Keratinocyte (primary cell): ENCODE measurements around the gene PHIP. TPM values are rescaled to one million over a fixed set of nuclear protein-coding genes. Genes with fewer than 3 reads are reported as not detected.

ENCODE experiments used
- DNase-seq: peaks from one replicate; pipeline ENCODE4 v3.0.0-alpha.2; 2011; ENCODE audit warnings: low read depth, missing footprints, low spot score
- FAIRE-seq: peaks from 2 replicates; lab custom pipeline; 2011; peaks lifted over from hg19 to GRCh38; lab: Jason Lieb, UNC
- H2AFZ ChIP-seq: 2 replicates; pipeline ENCODE4 v1.6.0; 2012; ENCODE audit warnings: low read length, control low read depth, inconsistent platforms; ENCODE audit not compliant: control insufficient read depth
- H3K27ac ChIP-seq: 2 replicates; pipeline ENCODE4 v1.5.1; 2011; ENCODE audit warnings: low read length; ENCODE audit not compliant: control insufficient read depth, insufficient read depth
- H3K27me3 ChIP-seq: 3 replicates; pipeline ENCODE4 v1.6.0; 2011; ENCODE audit warnings: low read length; ENCODE audit not compliant: control insufficient read depth, insufficient read depth; ENCODE audit errors: extremely low read depth
- H3K36me3 ChIP-seq, 2 experiments: 2 replicates in 1 of 2; 3 replicates in 1 of 2; pipeline ENCODE4 v1.5.1; 2011; ENCODE audit warnings: low read length in 2 of 2, mild to moderate bottlenecking in 1 of 2; ENCODE audit not compliant: control insufficient read depth in 2 of 2, insufficient read depth in 2 of 2; ENCODE audit errors: extremely low read depth in 1 of 2
- H3K4me1 ChIP-seq: 3 replicates; pipeline ENCODE4 v1.5.1; 2011; ENCODE audit warnings: low read length; ENCODE audit not compliant: control insufficient read depth, insufficient read depth; ENCODE audit errors: extremely low read depth
- H3K4me2 ChIP-seq: 3 replicates; pipeline ENCODE4 v1.6.0; 2011; ENCODE audit warnings: low read depth, low read length; ENCODE audit not compliant: control insufficient read depth, insufficient read depth; ENCODE audit errors: extremely low read depth
- H3K4me3 ChIP-seq, 3 experiments: fragments of 200-600 bp in 1 of 3; sonication (generic) in 1 of 3; 2 replicates in 2 of 3; 3 replicates in 1 of 3; pipeline ENCODE4 v1.5.1; 2011 to 2016; ENCODE audit warnings: low read length in 3 of 3, mild to moderate bottlenecking in 3 of 3, control low read depth in 2 of 3, inconsistent platforms in 1 of 3, low read depth in 1 of 3, mixed read lengths in 1 of 3, mixed run types in 1 of 3, moderate library complexity in 1 of 3; ENCODE audit not compliant: control insufficient read depth in 2 of 3, insufficient read depth in 2 of 3; ENCODE audit errors: extremely low read depth in 1 of 3
- H3K79me2 ChIP-seq: 2 replicates; pipeline ENCODE4 v1.6.0; 2012; ENCODE audit warnings: low read length; ENCODE audit not compliant: control insufficient read depth, insufficient read depth
- H3K9ac ChIP-seq: 3 replicates; pipeline ENCODE4 v1.6.0; 2011; ENCODE audit warnings: low read length; ENCODE audit not compliant: control insufficient read depth, insufficient read depth; ENCODE audit errors: extremely low read depth
- H3K9me1 ChIP-seq: 3 replicates; pipeline ENCODE4 v1.6.0; 2011; ENCODE audit warnings: low read length; ENCODE audit not compliant: control insufficient read depth, insufficient read depth; ENCODE audit errors: extremely low read depth
- H3K9me3 ChIP-seq: 2 replicates; pipeline ENCODE4 v1.5.1; 2012; ENCODE audit warnings: low read depth, low read length; ENCODE audit not compliant: control insufficient read depth
- H4K20me1 ChIP-seq: 3 replicates; pipeline ENCODE4 v1.6.0; 2011; ENCODE audit warnings: low read length; ENCODE audit not compliant: control insufficient read depth, insufficient read depth; ENCODE audit errors: extremely low read depth
- EZH2 ChIP-seq: IDR thresholded peaks from one replicate; pipeline ENCODE4 v1.6.1; 2012; ENCODE audit warnings: inconsistent platforms, mild to moderate bottlenecking, low read length, moderate library complexity
- dilution Hi-C: fragments of 300-500 bp; cut with MboI; formaldehyde crosslinking; loops from one replicate; pipeline ENCODE4 v1.7.0; 2020; ENCODE audit warnings: low sequenced_read_pairs; ENCODE audit not compliant: extremely low pct_ligation_motif_present
- polyA plus RNA-seq, 5 experiments: library from polyadenylated mRNA; depleted of rRNA in 3 of 5; stranded (reverse) in 3 of 5; stranded (forward) in 1 of 5; unstranded in 1 of 5; fragments of >200 nt; gene quantifications; 1 replicate in 1 of 5; 2 replicates in 3 of 5; 3 replicates in 1 of 5; pipeline versions ENCODE4 v1.2.1 to v1.2.3, GENCODE V29; 2011 to 2012; ENCODE audit warnings: missing spikeins in 2 of 5, low read depth in 1 of 5, low replicate concordance in 1 of 5
- TF ChIP-seq, protein P1 (sequence below), 3 experiments: IDR thresholded peaks in 1 of 3; conservative IDR thresholded peaks in 1 of 3; optimal IDR thresholded peaks in 1 of 3; 2 replicates in 2 of 3; 3 replicates in 1 of 3; pipeline versions ENCODE3 to v1.5.1; 2011; ENCODE audit warnings: low read length in 3 of 3, mild to moderate bottlenecking in 3 of 3, moderate library complexity in 2 of 3, control low read depth in 1 of 3, inconsistent platforms in 1 of 3; ENCODE audit not compliant: insufficient read depth in 2 of 3; ENCODE audit errors: extremely low read depth in 1 of 3

PHIP gene
- polyA plus RNA-seq, 1 donor (not counting 4 experiments of a cell fraction or from before 2014, with no cell fraction given): 7.9 TPM

DNA sequence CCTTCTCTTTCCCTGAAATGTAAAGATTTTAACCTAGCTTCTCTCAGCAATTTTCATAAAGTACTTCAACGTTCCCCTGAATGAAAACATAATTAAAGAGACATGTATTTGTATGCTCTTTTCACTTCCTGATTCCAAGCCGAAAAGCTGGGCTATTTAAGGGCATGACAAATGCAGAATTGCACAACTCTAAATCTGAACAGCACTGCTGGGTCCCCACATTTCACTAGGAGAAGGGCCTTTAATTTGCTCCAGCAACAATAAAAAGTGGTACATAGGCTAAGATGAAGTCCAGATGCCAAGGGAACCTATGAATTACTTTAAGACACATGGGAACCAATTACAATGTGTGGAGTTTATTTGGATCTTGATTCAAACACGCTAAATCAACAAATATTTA lies 168.7 kb downstream of the PHIP start:
- dilution Hi-C loops: no loop called here
- H3K4me3 ChIP-seq: no peak overlapping the region

DNA sequence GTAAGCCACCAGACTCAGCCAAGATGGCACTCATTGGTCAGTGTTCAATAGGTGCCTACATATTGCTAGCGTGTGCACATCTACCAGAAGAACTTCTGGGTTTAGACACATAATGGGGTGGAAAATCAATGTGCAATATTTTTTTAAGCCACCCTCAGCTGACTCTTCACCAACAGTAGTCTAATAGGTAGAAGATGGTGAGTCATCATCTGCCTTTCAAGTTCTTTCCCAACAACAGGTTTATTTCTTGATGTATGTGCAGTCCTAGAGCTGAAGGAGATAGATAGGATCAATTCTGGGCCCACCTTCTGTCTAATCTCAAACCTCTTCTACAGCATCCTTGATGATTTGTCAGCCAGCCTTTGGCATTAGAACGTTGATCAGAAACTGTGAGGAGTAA lies 169.4 kb downstream of the PHIP start:
- no peaks in the 10 kb centered on the region for H3K27me3 ChIP-seq
- FAIRE-seq (peak; percentile 75), DNase-seq (no peak)
- H4K20me1 ChIP-seq: no peaks in the 10 kb centered on the region
- no peaks in the 10 kb centered on the region for H3K79me2 ChIP-seq
- peaks cover 31% of the 10 kb centered on the region for H3K4me1 ChIP-seq
- no peak overlapping the region for H3K27ac ChIP-seq
- no peaks in the 10 kb centered on the region for H3K36me3 ChIP-seq
- H3K9ac ChIP-seq: no peak overlapping the region
- H3K9me3 ChIP-seq: no peaks in the 10 kb centered on the region
- peak overlapping the region; percentile 29 for H3K4me2 ChIP-seq
- no peak overlapping the region for H3K4me3 ChIP-seq
- H3K9me1 ChIP-seq: no peaks in the 10 kb centered on the region
- dilution Hi-C loops: no loop called here
- no peak overlapping the region for H2AFZ ChIP-seq
- TF ChIP-seq EZH2: no peak
- TF ChIP-seq, protein P1, sequence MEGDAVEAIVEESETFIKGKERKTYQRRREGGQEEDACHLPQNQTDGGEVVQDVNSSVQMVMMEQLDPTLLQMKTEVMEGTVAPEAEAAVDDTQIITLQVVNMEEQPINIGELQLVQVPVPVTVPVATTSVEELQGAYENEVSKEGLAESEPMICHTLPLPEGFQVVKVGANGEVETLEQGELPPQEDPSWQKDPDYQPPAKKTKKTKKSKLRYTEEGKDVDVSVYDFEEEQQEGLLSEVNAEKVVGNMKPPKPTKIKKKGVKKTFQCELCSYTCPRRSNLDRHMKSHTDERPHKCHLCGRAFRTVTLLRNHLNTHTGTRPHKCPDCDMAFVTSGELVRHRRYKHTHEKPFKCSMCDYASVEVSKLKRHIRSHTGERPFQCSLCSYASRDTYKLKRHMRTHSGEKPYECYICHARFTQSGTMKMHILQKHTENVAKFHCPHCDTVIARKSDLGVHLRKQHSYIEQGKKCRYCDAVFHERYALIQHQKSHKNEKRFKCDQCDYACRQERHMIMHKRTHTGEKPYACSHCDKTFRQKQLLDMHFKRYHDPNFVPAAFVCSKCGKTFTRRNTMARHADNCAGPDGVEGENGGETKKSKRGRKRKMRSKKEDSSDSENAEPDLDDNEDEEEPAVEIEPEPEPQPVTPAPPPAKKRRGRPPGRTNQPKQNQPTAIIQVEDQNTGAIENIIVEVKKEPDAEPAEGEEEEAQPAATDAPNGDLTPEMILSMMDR (optimal IDR thresholded peaks at IDR 0.05 in 1 of 3, IDR thresholded peaks at IDR 0.05 in 1 of 3, conservative IDR thresholded peaks at IDR 0.05 in 1 of 3; ENCODE audit: extremely low read depth in 1 of 3, insufficient read depth in 2 of 3, low read length in 3 of 3): no peak

More for the DNA sequence above, 168.7 kb downstream of the PHIP start:
- Histone ChIP-seq H3K27ac (no peak overlapping the region), H3K27me3 (no peaks in the 10 kb centered on the region), H3K9me1 (no peaks in the 10 kb centered on the region), H3K4me1 (peaks cover 26% of the 10 kb centered on the region), H3K36me3 (no peaks in the 10 kb centered on the region), H3K79me2 (no peaks in the 10 kb centered on the region), H3K9ac (no peak overlapping the region), H4K20me1 (no peaks in the 10 kb centered on the region), H2AFZ (peak overlapping the region; percentile 69), H3K9me3 (no peaks in the 10 kb centered on the region), H3K4me2 (no peak overlapping the region)
- FAIRE-seq: no peak
- no peak for TF ChIP-seq EZH2
- TF ChIP-seq, protein P1 (optimal IDR thresholded peaks at IDR 0.05 in 1 of 3, IDR thresholded peaks at IDR 0.05 in 1 of 3, conservative IDR thresholded peaks at IDR 0.05 in 1 of 3; ENCODE audit: extremely low read depth in 1 of 3, insufficient read depth in 2 of 3, low read length in 3 of 3): no peak
- DNase-seq: no peak
